Stimulated activated memory B cell treated with anti-CD40 and anti-IgM and Interleukin-4, amounts not matched to agents 10 μg/mL and 1 μg/mL and 100 μg/mL, for 72 hours (primary cell): ENCODE data around the gene PKD2.
A peak's percentile ranks its signal among the peaks of the same experiment; 100 is the strongest.
"Not testable (repeated sequence)": the region's sequence is repeated elsewhere in the genome, so short reads cannot be mapped to it uniquely, and the experiment has no call there.

Experiments
- ATAC-seq: fragments of 150-1000 bp; cut with Tn5 transposase; 2 replicates; pipeline ENCODE4 v1.10.0; 2021
- H3K27ac Mint-ChIP-seq: one replicate; pipeline ENCODE4 v1.8.0; 2022; ENCODE audit warnings: mild to moderate bottlenecking, mixed read lengths
- H3K27me3 Mint-ChIP-seq: one replicate; pipeline ENCODE4 v1.8.0; 2022; ENCODE audit warnings: mixed read lengths
- H3K36me3 Mint-ChIP-seq: one replicate; pipeline ENCODE4 v1.8.0; 2022; ENCODE audit warnings: mixed read lengths
- H3K4me1 Mint-ChIP-seq: one replicate; pipeline ENCODE4 v1.8.0; 2022; ENCODE audit warnings: mixed read lengths
- H3K4me3 Mint-ChIP-seq: one replicate; pipeline ENCODE4 v1.8.0; 2022; ENCODE audit warnings: mild to moderate bottlenecking, moderate library complexity, mixed read lengths
- H3K9me3 Mint-ChIP-seq: one replicate; pipeline ENCODE4 v1.8.0; 2022; ENCODE audit warnings: mixed read lengths

Gene PKD2

GRCh38 chr4:87981486-87981885, 25.9 kb upstream of the PKD2 start:
- ATAC-seq = no peak
- no peak overlapping the region for H3K4me3 Mint-ChIP-seq
- H3K27me3 Mint-ChIP-seq = peaks cover 35% of the 10 kb centered on the region
- H3K36me3 Mint-ChIP-seq = no peaks in the 10 kb centered on the region
- no peak overlapping the region for H3K27ac Mint-ChIP-seq
- H3K9me3 Mint-ChIP-seq = no peaks in the 10 kb centered on the region
- no peaks in the 10 kb centered on the region for H3K4me1 Mint-ChIP-seq

DNA sequence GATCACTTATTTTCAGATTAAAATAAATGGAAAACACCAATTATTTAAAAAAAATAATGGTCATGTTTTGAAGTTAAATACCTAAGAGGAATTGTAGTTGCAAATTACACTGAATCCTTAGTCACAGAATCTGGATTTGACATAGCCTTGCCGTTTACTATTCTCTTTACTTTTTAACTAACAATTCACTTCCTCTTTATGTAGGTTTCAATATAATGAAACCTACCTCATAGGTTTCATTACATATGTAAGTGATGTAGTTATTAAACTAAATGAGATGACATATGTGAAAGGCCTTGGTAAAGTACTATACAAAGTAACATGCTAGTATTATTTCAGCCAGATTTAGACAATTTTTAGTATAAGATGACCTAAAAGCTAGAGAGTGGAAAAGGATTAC, 25.4 kb upstream of the PKD2 start:
- Mint-ChIP-seq H3K4me3 (no peak overlapping the region), H3K4me1 (no peaks in the 10 kb centered on the region), H3K27me3 (peaks cover 39% of the 10 kb centered on the region), H3K9me3 (no peaks in the 10 kb centered on the region), H3K36me3 (no peaks in the 10 kb centered on the region), H3K27ac (no peak overlapping the region)
- ATAC-seq = no peak

DNA sequence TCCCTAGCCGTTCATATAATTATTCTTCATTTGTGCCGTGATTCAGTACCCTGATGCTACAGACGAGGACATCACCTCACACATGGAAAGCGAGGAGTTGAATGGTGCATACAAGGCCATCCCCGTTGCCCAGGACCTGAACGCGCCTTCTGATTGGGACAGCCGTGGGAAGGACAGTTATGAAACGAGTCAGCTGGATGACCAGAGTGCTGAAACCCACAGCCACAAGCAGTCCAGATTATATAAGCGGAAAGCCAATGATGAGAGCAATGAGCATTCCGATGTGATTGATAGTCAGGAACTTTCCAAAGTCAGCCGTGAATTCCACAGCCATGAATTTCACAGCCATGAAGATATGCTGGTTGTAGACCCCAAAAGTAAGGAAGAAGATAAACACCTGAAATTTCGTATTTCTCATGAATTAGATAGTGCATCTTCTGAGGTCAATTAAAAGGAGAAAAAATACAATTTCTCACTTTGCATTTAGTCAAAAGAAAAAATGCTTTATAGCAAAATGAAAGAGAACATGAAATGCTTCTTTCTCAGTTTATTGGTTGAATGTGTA, 24.9 kb upstream of the PKD2 start:
- H3K9me3 Mint-ChIP-seq = no peaks in the 10 kb centered on the region
- ATAC-seq = no peak
- no peak overlapping the region for H3K4me3 Mint-ChIP-seq
- H3K36me3 Mint-ChIP-seq = no peaks in the 10 kb centered on the region
- no peaks in the 10 kb centered on the region for H3K4me1 Mint-ChIP-seq
- H3K27me3 Mint-ChIP-seq = peaks cover 40% of the 10 kb centered on the region
- H3K27ac Mint-ChIP-seq = no peak overlapping the region

GRCh38 chr4:87983996-87984395, 23.4 kb upstream of the PKD2 start:
- Mint-ChIP-seq H3K4me1 (no peaks in the 10 kb centered on the region), H3K27ac (no peak overlapping the region), H3K9me3 (no peaks in the 10 kb centered on the region), H3K27me3 (peaks cover 39% of the 10 kb centered on the region), H3K4me3 (no peak overlapping the region), H3K36me3 (no peaks in the 10 kb centered on the region)
- no peak for ATAC-seq

DNA sequence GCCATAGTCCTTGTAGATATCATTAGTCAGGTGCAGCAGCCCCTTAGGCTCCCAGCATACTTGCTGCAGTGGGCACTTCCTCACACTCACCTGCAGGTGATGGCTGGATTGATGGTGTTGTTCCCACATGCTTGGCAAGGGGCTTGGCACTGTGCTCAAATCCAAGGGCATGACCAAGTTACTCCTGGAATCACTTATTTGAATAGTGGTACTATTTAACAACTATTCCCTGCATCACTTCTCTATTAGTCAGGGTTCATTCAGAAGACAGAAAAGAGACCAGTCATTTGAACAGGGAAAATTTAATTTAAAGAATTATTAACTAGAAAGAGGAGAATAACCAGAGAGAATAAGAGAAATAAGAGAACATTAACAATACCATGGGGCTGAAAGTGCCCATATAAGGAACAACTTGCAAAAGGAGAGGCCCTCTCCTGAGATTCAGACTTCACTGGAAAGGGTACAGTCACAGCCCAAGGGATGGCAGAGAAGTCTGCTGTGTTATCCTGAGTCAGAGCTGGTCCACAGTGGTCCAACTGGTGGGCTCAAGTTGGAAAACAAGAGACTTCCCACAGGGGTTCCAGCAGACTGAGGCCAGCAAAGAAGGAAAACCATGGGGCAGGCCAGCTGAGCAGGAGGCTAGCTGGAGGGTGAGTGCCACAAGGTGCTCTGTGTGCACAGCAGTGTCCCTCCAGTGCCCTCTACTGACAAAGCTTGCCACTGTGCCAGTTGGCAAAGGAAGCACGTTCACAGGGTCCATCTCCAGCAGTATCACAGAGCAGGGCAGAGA, 22.1 kb upstream of the PKD2 start:
- Mint-ChIP-seq H3K27me3 (peaks cover 51% of the 10 kb centered on the region), H3K27ac (no peak overlapping the region)

GRCh38 chr4:87985887-87986200, 21.6 kb upstream of the PKD2 start:
- H3K4me3 Mint-ChIP-seq = no peak overlapping the region
- H3K4me1 Mint-ChIP-seq = no peaks in the 10 kb centered on the region
- H3K27ac Mint-ChIP-seq = no peak overlapping the region
- H3K27me3 Mint-ChIP-seq = peaks cover 51% of the 10 kb centered on the region
- H3K36me3 Mint-ChIP-seq = no peaks in the 10 kb centered on the region
- H3K9me3 Mint-ChIP-seq = no peaks in the 10 kb centered on the region
- ATAC-seq = no peak

More for the DNA sequence above, 22.1 kb upstream of the PKD2 start:
- H3K36me3 Mint-ChIP-seq = no peaks in the 10 kb centered on the region
- no peaks in the 10 kb centered on the region for H3K4me1 Mint-ChIP-seq
- no peak overlapping the region for H3K4me3 Mint-ChIP-seq
- H3K9me3 Mint-ChIP-seq = no peaks in the 10 kb centered on the region
- ATAC-seq = peak; percentile 67

DNA sequence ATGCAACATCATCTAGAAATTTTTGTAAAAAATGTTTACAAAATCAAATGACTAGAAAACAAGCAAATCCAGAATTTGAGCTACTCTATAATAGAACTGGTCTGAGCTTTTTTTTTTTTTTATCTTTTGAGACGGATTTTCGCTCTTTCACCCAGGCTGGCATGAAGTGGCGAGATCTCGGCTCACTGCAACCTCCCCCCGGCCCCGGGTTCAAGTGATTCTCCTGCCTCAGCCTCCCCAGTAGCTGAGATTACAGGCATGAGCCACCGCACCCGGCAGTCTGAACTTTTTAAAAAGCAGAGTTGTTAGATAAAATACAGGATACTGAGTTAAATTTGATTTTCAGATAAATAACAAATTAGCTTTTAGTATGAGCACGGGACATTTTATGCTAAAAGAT, 20.9 kb upstream of the PKD2 start:
- H3K4me3 Mint-ChIP-seq = no peak overlapping the region
- no peak for ATAC-seq
- peaks cover 6% of the 10 kb centered on the region for H3K4me1 Mint-ChIP-seq
- H3K36me3 Mint-ChIP-seq = no peaks in the 10 kb centered on the region
- no peak overlapping the region for H3K27ac Mint-ChIP-seq
- no peaks in the 10 kb centered on the region for H3K9me3 Mint-ChIP-seq
- H3K27me3 Mint-ChIP-seq = peaks cover 51% of the 10 kb centered on the region

DNA sequence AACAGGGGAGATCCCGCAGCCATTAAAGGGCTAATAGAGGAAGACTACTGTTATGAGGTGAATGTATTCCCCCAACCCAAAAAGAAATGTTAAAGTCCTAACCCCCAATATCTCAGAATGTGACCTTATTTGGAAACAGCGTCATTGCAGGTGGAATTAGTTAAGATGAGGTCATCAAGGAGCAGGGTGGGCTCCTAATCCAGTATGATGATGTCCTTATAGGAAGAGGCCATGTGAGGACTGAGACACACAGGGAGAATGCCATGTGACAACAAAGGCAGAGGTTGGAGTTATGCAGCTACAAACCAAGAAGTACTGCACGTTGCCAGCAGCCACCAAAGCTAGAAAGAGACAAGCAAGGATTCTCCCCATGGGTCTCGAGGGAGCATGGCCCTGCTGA, 17.7 kb upstream of the PKD2 start:
- H3K9me3 Mint-ChIP-seq = no peaks in the 10 kb centered on the region
- H3K27ac Mint-ChIP-seq = no peak overlapping the region
- no peak overlapping the region for H3K4me3 Mint-ChIP-seq
- no peaks in the 10 kb centered on the region for H3K36me3 Mint-ChIP-seq
- no peak for ATAC-seq
- H3K4me1 Mint-ChIP-seq = peaks cover 7% of the 10 kb centered on the region
- H3K27me3 Mint-ChIP-seq = peaks cover 38% of the 10 kb centered on the region

DNA sequence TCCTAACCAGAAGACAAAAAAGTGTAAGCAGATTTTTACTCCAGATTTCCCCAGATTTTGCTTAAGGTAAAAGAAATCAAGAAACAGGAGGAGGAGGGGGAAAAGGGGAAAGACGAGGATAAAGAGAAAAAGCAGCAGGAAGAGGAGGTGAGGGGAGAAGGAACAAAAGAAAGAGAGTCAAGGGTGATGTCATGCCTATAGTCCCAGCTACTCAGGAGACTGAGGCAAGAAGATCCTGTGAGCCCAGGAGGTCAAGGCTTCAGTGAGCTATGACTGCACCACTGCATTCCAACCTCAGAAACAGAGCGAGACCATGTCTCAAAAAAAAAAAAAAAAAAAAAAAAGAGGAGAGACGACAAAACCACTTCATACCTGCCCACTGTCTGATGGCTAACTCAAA, 12.0 kb upstream of the PKD2 start:
- no peaks in the 10 kb centered on the region for H3K27me3 Mint-ChIP-seq
- H3K9me3 Mint-ChIP-seq = no peaks in the 10 kb centered on the region
- H3K36me3 Mint-ChIP-seq = no peaks in the 10 kb centered on the region
- peaks cover 7% of the 10 kb centered on the region for H3K4me1 Mint-ChIP-seq
- no peak overlapping the region for H3K27ac Mint-ChIP-seq
- H3K4me3 Mint-ChIP-seq = no peak overlapping the region
- no peak for ATAC-seq

DNA sequence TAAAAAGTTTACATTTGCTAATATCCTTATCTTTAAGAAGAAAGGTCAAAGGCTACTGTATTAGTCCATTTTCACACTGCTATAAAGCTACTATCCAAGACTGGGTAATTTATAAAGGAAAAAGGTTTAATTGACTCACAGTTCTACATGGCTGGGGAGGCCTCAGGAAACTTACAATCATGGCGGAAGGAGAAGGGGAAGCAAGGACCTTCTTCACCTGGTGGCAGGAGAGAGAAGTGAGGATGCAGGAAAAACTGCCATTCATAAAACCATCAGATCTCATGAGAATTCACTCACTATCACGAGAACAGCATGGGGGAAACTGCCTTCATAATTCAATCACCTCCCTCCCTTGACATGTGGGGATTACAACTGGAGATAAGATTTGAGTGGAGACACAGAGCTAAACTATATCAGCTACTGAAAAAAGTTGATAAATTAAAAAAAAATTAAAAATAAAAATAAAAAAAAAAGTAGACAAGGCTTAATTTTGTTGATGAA, 8.2 kb upstream of the PKD2 start:
- H3K9me3 Mint-ChIP-seq, H3K27ac Mint-ChIP-seq, ATAC-seq, H3K4me1 Mint-ChIP-seq, H3K27me3 Mint-ChIP-seq, H3K4me3 Mint-ChIP-seq, H3K36me3 Mint-ChIP-seq: not testable (repeated sequence)

GRCh38 chr4:88001871-88002270, 5.6 kb upstream of the PKD2 start:
- Mint-ChIP-seq H3K9me3 (no peaks in the 10 kb centered on the region), H3K36me3 (no peaks in the 10 kb centered on the region), H3K27me3 (no peaks in the 10 kb centered on the region), H3K4me3 (no peak overlapping the region), H3K4me1 (no peaks in the 10 kb centered on the region), H3K27ac (no peak overlapping the region)
- no peak for ATAC-seq

DNA sequence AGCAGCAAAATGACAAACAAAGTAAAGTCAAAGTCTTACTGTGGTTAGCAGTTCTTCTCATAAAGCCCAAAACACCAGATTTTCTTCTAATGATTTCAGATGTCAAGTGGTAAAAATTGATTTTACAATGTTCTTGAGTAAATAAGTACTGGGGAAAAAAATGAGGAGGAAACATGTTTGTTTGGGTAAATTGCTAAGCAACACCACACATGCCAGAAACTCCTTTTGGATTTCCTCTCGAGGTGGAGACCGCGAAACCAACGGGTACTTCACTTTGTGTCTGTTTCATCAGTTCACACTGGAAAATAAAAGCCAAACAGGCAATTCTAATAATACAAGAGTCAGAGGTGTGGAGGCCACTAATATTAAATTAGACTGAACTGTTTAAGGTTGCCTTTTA, 4.6 kb upstream of the PKD2 start:
- Mint-ChIP-seq H3K27me3 (no peaks in the 10 kb centered on the region), H3K4me3 (no peak overlapping the region), H3K9me3 (no peaks in the 10 kb centered on the region), H3K27ac (no peak overlapping the region), H3K36me3 (no peaks in the 10 kb centered on the region), H3K4me1 (no peaks in the 10 kb centered on the region)
- ATAC-seq = no peak

- Mint-ChIP-seq H3K36me3 (no peaks in the 10 kb centered on the region), H3K27ac (no peak overlapping the region)
Measured at GRCh38 chr4:88003261-88003660, 4.2 kb upstream of the PKD2 start.

DNA sequence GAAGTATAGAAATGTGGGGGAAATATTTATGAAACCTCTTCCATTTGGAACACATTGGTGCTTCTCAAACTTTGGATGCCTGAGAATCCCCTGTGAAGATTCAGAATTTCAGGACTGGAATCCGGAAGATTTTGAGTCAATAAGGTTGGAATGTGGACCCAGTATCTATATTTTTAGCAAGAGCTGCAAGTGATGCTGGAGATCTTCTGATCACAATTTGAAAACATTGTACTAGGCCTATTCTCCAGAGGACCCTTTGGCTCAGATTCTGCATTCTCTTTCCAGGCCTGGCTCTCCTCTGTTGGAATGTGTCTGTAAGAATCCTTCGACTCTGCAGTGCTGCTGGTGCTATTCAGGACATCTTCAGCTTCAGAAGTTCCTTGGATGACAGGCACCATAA, 2.4 kb upstream of the PKD2 start:
- Mint-ChIP-seq H3K36me3 (no peaks in the 10 kb centered on the region), H3K27me3 (no peaks in the 10 kb centered on the region), H3K9me3 (no peaks in the 10 kb centered on the region), H3K4me1 (peaks cover 7% of the 10 kb centered on the region), H3K27ac (no peak overlapping the region), H3K4me3 (no peak overlapping the region)
- no peak for ATAC-seq

More at GRCh38 chr4:88003261-88003660, 4.2 kb upstream of the PKD2 start:
- Mint-ChIP-seq H3K4me3 (no peak overlapping the region), H3K4me1 (peaks cover under 1% of the 10 kb centered on the region), H3K27me3 (no peaks in the 10 kb centered on the region), H3K9me3 (no peaks in the 10 kb centered on the region)
- ATAC-seq = no peak

DNA sequence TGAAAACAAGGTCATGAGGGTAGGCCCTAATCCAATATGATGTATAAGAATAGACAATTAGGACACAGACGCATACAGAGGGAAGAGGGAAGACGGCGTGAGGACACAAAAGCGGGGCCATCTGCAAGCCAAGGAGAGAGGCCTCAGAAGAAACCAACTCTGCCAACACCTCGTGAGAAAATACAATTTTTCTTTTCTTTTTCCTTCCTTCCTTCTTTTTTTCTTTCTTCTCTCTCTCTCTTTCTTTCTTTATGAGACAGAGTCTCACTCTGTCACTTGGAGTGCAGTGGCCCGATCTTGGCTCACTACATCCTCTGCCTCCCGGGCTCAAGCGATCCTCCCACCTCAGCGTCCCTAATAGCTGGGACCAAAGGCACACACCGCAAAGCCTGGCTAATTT, 1.5 kb upstream of the PKD2 start:
- Mint-ChIP-seq H3K27ac (no peak overlapping the region), H3K36me3 (no peaks in the 10 kb centered on the region), H3K4me1 (peaks cover 11% of the 10 kb centered on the region), H3K4me3 (no peak overlapping the region), H3K27me3 (no peaks in the 10 kb centered on the region), H3K9me3 (no peaks in the 10 kb centered on the region)
- no peak for ATAC-seq

DNA sequence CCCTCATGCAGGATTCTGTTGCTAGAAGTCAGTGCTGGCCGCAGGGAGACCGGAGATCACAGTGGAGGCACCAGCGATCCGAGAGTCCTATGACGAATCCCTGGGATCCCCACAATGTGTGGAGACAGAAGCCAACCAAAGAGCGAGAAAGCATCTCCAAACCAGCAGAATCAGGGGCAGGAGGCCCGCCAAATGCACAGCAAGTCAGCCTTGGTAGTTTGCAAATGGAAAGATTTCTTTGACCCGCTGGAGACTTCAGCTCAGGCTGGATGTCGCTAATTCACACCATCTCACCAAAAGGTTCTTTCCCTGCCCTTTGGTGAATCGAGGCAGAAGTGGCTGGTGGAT, 505 bp upstream of the PKD2 start:
- H3K27me3 Mint-ChIP-seq = no peaks in the 10 kb centered on the region
- no peaks in the 10 kb centered on the region for H3K9me3 Mint-ChIP-seq
- H3K4me1 Mint-ChIP-seq = peaks cover 12% of the 10 kb centered on the region
- peak overlapping the region; percentile 72 for H3K4me3 Mint-ChIP-seq
- no peak overlapping the region for H3K27ac Mint-ChIP-seq
- H3K36me3 Mint-ChIP-seq = no peaks in the 10 kb centered on the region
- no peak for ATAC-seq
